SK-N-SH (cell line): Measurements from ENCODE around the gene PPP4C. TPM values are rescaled to one million over a fixed set of nuclear protein-coding genes. Genes with fewer than 3 reads are reported as not detected.
A peak's percentile ranks its signal among the peaks of the same experiment; 100 is the strongest.

Experiments used
- CTCF ChIA-PET: fragments of 300-600, 350-600 bp; formaldehyde crosslinking; extraction: SDS; loops from one replicate; lab custom pipeline; 2021; lab: Yijun Ruan, JAX
- POLR2A ChIA-PET: fragments of 350-600 bp; sonication (Branson Sonifier 250); formaldehyde crosslinking; extraction: SDS; loops from one replicate; lab custom pipeline; 2020; ENCODE audit warnings: antibody characterized with exemption, inconsistent platforms; lab: Yijun Ruan, JAX
- DNase-seq: peaks from one replicate; pipeline ENCODE4 v3.0.0; 2012
- H2AFZ ChIP-seq: fragments of 200-600 bp; sonication (generic); 2 replicates; pipeline ENCODE4 v1.8.1; 2016; ENCODE audit warnings: antibody characterized with exemption, mild to moderate bottlenecking, low read depth
- H3F3A ChIP-seq: fragments of 200-600 bp; sonication (generic); replicated peaks from 2 replicates; pipeline ENCODE3; 2016; ENCODE audit warnings: antibody characterized with exemption, mild to moderate bottlenecking; ENCODE audit not compliant: insufficient read depth
- H3K27ac ChIP-seq, 2 experiments: fragments of 200-500 bp in 1 of 2; fragments of 200-600 bp in 1 of 2; sonication (Bioruptor generic) in 1 of 2; sonication (generic), shearing (Covaris generic) in 1 of 2; 2 replicates each; pipeline versions ENCODE4 v1.5.1 to v1.6.1; 2014 to 2016; ENCODE audit warnings: low read depth in 2 of 2, inconsistent platforms in 1 of 2, low read length in 1 of 2, mild to moderate bottlenecking in 1 of 2, mixed read lengths in 1 of 2
- H3K27me3 ChIP-seq: fragments of 200-600 bp; sonication (generic), shearing (Covaris generic); 2 replicates; pipeline ENCODE4 v1.6.1; 2016; ENCODE audit warnings: mixed run types; ENCODE audit not compliant: insufficient read depth
- H3K36me3 ChIP-seq, 2 experiments: fragments of 200-500 bp in 1 of 2; fragments of 200-600 bp in 1 of 2; sonication (Bioruptor generic) in 1 of 2; sonication (generic) in 1 of 2; replicated peaks in 1 of 2; 2 replicates each; pipeline versions ENCODE3 to v1.5.1; 2014 to 2016; ENCODE audit warnings: low read length in 1 of 2, mild to moderate bottlenecking in 1 of 2; ENCODE audit not compliant: insufficient read depth in 2 of 2, control insufficient read depth in 1 of 2
- H3K4me1 ChIP-seq, 2 experiments: fragments of 200-500 bp in 1 of 2; fragments of 200-600 bp in 1 of 2; sonication (Bioruptor generic) in 1 of 2; sonication (generic), shearing (Covaris generic) in 1 of 2; 2 replicates each; pipeline versions ENCODE4 v1.5.1 to v1.6.1; 2014 to 2016; ENCODE audit warnings: low read depth in 1 of 2, low read length in 1 of 2, mixed run types in 1 of 2; ENCODE audit not compliant: insufficient read depth in 2 of 2, control insufficient read depth in 1 of 2
- H3K4me2 ChIP-seq: fragments of 200-600 bp; sonication (generic), shearing (Covaris generic); 2 replicates; pipeline ENCODE4 v1.6.1; 2017; ENCODE audit warnings: mixed run types
- H3K4me3 ChIP-seq, 2 experiments: fragments of 200-500 bp in 1 of 2; fragments of 200-600 bp in 1 of 2; sonication (Bioruptor generic) in 1 of 2; sonication (generic), shearing (Covaris generic) in 1 of 2; 2 replicates each; pipeline versions ENCODE4 v1.5.1 to v1.8.1; 2014 to 2016; ENCODE audit warnings: low read depth in 2 of 2, inconsistent platforms in 1 of 2, low read length in 1 of 2, mild to moderate bottlenecking in 1 of 2, mixed read lengths in 1 of 2, moderate library complexity in 1 of 2
- H3K79me2 ChIP-seq: fragments of 200-600 bp; sonication (generic); 2 replicates; pipeline ENCODE4 v1.8.1; 2017; ENCODE audit warnings: mild to moderate bottlenecking; ENCODE audit not compliant: insufficient read depth
- H3K9ac ChIP-seq: fragments of 200-600 bp; sonication (generic); 2 replicates; pipeline ENCODE4 v1.6.1; 2017; ENCODE audit warnings: mixed run types
- H3K9me2 ChIP-seq: fragments of 200-600 bp; sonication (generic); 2 replicates; pipeline ENCODE4 v1.6.1; 2017; ENCODE audit warnings: mixed run types
- H3K9me3 ChIP-seq: fragments of 200-600 bp; sonication (generic); 2 replicates; pipeline ENCODE4 v1.6.1; 2017; ENCODE audit warnings: mixed run types, mild to moderate bottlenecking, moderate library complexity
- H4K20me1 ChIP-seq: fragments of 200-600 bp; sonication (generic); 2 replicates; pipeline ENCODE4 v1.6.1; 2017; ENCODE audit warnings: mild to moderate bottlenecking, mixed run types; ENCODE audit not compliant: insufficient read depth
- EZH2phosphoT487 ChIP-seq: fragments of 200-600 bp; sonication (generic); IDR thresholded peaks from 2 replicates; pipeline ENCODE4 v1.6.1; 2017; ENCODE audit warnings: low read depth, mixed run types, mild to moderate bottlenecking, antibody characterized with exemption, moderate library complexity, borderline replicate concordance
- GABPA ChIP-seq: IDR thresholded peaks from 2 replicates; pipeline ENCODE4 v1.4.0; 2012; ENCODE audit warnings: low read depth, mild to moderate bottlenecking
- MXI1 ChIP-seq: IDR thresholded peaks from 2 replicates; pipeline ENCODE4 v1.6.1; 2012; ENCODE audit warnings: mild to moderate bottlenecking, low read depth, low read length, improper control_type of control experiment
- NFIC ChIP-seq: IDR thresholded peaks from 2 replicates; pipeline ENCODE4 v1.4.0; 2012; ENCODE audit warnings: borderline replicate concordance
- POLR2AphosphoS5 ChIP-seq: IDR thresholded peaks from 2 replicates; pipeline ENCODE4 v1.6.1; 2012; ENCODE audit warnings: low read depth, low read length
- RAD21 ChIP-seq: IDR thresholded peaks from 2 replicates; pipeline ENCODE4 v1.6.1; 2012; ENCODE audit warnings: mild to moderate bottlenecking, low read length
- SIN3A ChIP-seq: IDR thresholded peaks from 2 replicates; pipeline ENCODE4 v1.6.1; 2012; ENCODE audit warnings: low read depth, mild to moderate bottlenecking, low read length, moderate library complexity, borderline replicate concordance
- SMC3 ChIP-seq: IDR thresholded peaks from 2 replicates; pipeline ENCODE4 v1.6.1; 2012; ENCODE audit warnings: low read depth, low read length, improper control_type of control experiment
- TEAD4 ChIP-seq: IDR thresholded peaks from 2 replicates; pipeline ENCODE4 v1.4.0; 2012; ENCODE audit warnings: mild to moderate bottlenecking, borderline replicate concordance; ENCODE audit not compliant: insufficient read depth
- WGBS: methylation state at CpG from one replicate; pipeline ENCODE4 v1.1.6; 2017; ENCODE audit warnings: low lambda C conversion rate; 5-methylcytosine and 5-hydroxymethylcytosine counted together
- polyA plus RNA-seq, 3 experiments: library from polyadenylated mRNA; depleted of rRNA; stranded (reverse); fragments of >200 nt; gene quantifications; 2 replicates each; pipeline ENCODE4 v1.2.3, GENCODE V29; 2012
- TF ChIP-seq, protein P1 (sequence below): fragments of 200-600 bp; sonication (generic); IDR thresholded peaks from 2 replicates; pipeline ENCODE4 v1.6.1; 2017; ENCODE audit warnings: antibody characterized with exemption, mild to moderate bottlenecking, moderate library complexity
- TF ChIP-seq, protein P2 (sequence below): IDR thresholded peaks from 2 replicates; pipeline ENCODE4; 2012
- TF ChIP-seq, protein P3 (sequence below): IDR thresholded peaks from 2 replicates; pipeline ENCODE4 v1.4.0; 2012; ENCODE audit warnings: low read depth

Gene PPP4C
- polyA plus RNA-seq, 1 of the 3 experiments (the other 2 are of a cell fraction), result 339 TPM

DNA sequence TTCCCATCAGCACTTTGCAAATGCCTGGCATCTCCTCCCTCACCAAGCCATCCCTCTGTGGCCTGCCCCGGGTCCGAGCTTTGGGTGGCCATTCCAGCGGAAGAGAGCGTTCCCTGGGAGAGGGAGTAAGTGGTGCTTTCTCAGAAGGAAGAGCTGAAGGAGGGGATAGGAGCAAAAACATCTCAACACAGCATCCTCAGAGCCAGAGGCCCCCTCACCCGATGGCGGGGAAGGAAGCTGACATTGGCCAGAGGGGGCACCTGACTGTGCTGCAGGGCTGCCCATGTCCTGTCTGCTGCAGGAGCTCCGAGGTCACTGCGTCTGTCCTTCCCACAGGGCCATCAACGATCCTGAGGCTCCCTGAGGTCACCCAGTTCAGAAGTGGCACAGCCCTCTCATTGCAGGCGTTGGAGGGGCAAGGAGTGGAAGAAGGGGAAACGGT, 44.3 kb upstream of the PPP4C start (continued):
- TF ChIP-seq, protein P1, sequence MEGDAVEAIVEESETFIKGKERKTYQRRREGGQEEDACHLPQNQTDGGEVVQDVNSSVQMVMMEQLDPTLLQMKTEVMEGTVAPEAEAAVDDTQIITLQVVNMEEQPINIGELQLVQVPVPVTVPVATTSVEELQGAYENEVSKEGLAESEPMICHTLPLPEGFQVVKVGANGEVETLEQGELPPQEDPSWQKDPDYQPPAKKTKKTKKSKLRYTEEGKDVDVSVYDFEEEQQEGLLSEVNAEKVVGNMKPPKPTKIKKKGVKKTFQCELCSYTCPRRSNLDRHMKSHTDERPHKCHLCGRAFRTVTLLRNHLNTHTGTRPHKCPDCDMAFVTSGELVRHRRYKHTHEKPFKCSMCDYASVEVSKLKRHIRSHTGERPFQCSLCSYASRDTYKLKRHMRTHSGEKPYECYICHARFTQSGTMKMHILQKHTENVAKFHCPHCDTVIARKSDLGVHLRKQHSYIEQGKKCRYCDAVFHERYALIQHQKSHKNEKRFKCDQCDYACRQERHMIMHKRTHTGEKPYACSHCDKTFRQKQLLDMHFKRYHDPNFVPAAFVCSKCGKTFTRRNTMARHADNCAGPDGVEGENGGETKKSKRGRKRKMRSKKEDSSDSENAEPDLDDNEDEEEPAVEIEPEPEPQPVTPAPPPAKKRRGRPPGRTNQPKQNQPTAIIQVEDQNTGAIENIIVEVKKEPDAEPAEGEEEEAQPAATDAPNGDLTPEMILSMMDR, result no peak
- TF ChIP-seq SMC3 (no peak), GABPA (no peak), MXI1 (no peak), NFIC (no peak), EZH2phosphoT487 (no peak)
- TF ChIP-seq, protein P2, sequence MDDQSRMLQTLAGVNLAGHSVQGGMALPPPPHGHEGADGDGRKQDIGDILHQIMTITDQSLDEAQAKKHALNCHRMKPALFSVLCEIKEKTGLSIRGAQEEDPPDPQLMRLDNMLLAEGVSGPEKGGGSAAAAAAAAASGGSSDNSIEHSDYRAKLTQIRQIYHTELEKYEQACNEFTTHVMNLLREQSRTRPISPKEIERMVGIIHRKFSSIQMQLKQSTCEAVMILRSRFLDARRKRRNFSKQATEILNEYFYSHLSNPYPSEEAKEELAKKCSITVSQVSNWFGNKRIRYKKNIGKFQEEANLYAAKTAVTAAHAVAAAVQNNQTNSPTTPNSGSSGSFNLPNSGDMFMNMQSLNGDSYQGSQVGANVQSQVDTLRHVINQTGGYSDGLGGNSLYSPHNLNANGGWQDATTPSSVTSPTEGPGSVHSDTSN, result no peak
- TF ChIP-seq, protein P3, sequence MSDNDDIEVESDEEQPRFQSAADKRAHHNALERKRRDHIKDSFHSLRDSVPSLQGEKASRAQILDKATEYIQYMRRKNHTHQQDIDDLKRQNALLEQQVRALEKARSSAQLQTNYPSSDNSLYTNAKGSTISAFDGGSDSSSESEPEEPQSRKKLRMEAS, result no peak

DNA sequence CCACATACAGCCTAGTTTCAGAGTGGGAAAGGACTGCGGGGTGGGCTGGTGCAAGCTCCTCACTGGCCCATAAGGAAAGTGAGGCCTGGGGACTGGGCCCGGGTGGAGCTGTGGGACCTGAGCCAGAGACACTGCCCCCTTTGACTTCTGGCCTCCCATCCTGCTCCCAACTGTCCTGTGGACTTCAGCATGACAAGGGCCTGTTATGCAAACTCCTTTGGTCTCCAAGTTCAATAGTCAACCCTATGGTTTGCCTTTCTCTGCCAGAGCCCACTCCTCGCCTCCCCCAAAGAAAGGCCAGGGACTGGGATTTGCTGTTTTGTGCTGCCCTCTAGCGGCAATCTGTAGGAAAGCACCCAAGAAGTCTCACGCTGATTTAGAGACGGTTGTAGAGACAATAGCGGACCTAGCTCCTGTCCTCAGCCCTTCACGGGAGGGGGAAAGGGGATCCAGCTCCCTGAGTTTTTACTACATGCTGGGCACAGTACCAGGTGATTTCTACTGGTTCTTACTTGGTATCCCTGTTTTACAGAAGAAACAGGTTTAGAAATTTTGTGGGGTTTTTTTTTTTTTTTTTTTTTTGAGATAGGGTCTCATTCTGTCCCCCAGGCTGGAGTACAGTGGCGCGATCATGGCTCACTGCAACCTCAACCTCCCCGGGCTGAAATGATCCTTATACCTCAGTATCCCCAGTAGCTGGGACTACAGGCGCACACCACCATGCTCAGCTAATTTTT, 43.5 kb upstream of the PPP4C start:
- DNase-seq, result peak; percentile 83
- Histone ChIP-seq H3K79me2 (no peaks in the 10 kb centered on the region), H3F3A (no peaks in the 10 kb centered on the region), H4K20me1 (no peaks in the 10 kb centered on the region), H3K36me3 (no peaks in the 10 kb centered on the region), H3K27ac (peak overlapping the region in 1 of 2 experiments; percentile 83; a peak in 1 of 4 replicates), H3K27me3 (no peaks in the 10 kb centered on the region), H2AFZ (no peak overlapping the region), H3K9ac (no peak overlapping the region), H3K4me1 (peaks cover 6 to 28% of the 10 kb centered on the region in 2 experiments; a peak in 2 of 4 replicates), H3K9me2 (no peaks in the 10 kb centered on the region), H3K4me3 (no peak overlapping the region; a peak in 1 of 4 replicates), H3K9me3 (no peaks in the 10 kb centered on the region), H3K4me2 (0 out of 2 replicates have a peak overlapping the region, but pooled peaks have one; percentile 86)
- CTCF ChIA-PET, result interaction anchor here (0.6 to 3.9 kb wide), 57 partner anchors 8 to 851 kb away, joined by 3 to 43 read pairs (median 5); partner anchors contain the start of genes ALDOA, ASPHD1, C16orf92 and CDIPT
- POLR2A ChIA-PET, result interaction anchor here (1.0 to 2.3 kb wide), 7 partner anchors 9 to 133 kb away, joined by 3 to 12 read pairs (median 5); partner anchors contain the start of genes ALDOA, C16orf92, SEZ6L2 and TAOK2
- TF ChIP-seq SIN3A, result peak; percentile 39; the same call in 1 of the 2 replicates
- TF ChIP-seq MXI1, result 0 out of 2 replicates have a peak, but pooled peaks have one; percentile 20
- TF ChIP-seq RAD21, result peak; percentile 92
- TF ChIP-seq SMC3, result peak; percentile 49
- TF ChIP-seq POLR2AphosphoS5, result no peak
- TF ChIP-seq, protein P1, result peak; percentile 90
- no peak for TF ChIP-seq TEAD4
- 22% methylated on average over 12 of the region's 12 CpGs for WGBS
